Psoas muscle (tissue), 8 donors: ENCODE results near the gene NPPB. TPM values are rescaled to one million over a fixed set of nuclear protein-coding genes. Genes with fewer than 3 reads are reported as not detected.
A peak's percentile ranks its signal among the peaks of the same experiment; 100 is the strongest.

ENCODE experiments used
- ATAC-seq, 4 donors: fragments of 200-7000 bp; cut with Tn5 transposase; one replicate each; pipeline ENCODE4 v1.9.1; 2020; ENCODE audit warnings: moderate library complexity in 3 of 4, mild to moderate bottlenecking in 2 of 4
- DNase-seq, 2 donors: peaks; one replicate each; pipeline ENCODE4 v3.0.0-alpha.2; 2020
- H3K27ac ChIP-seq: fragments of 200-600 bp; one replicate; pipeline ENCODE4 v1.8.0; 2022
- H3K27me3 ChIP-seq, 3 donors: fragments of 200-600 bp in 1 of 3; one replicate each; pipeline versions ENCODE4 v1.6.1 to v1.8.0; 2013 to 2022; ENCODE audit warnings: low read length in 2 of 3, mild to moderate bottlenecking in 2 of 3, moderate library complexity in 1 of 3; ENCODE audit not compliant: insufficient read depth in 3 of 3
- H3K36me3 ChIP-seq, 2 donors: fragments of 200-600 bp in 1 of 2; one replicate each; pipeline versions ENCODE4 v1.6.1 to v1.8.0; 2013 to 2022; ENCODE audit warnings: low read depth in 1 of 2, mild to moderate bottlenecking in 1 of 2, moderate library complexity in 1 of 2; ENCODE audit not compliant: insufficient read depth in 1 of 2
- H3K4me1 ChIP-seq: fragments of 200-600 bp; one replicate; pipeline ENCODE4 v1.8.0; 2022
- H3K4me3 ChIP-seq: fragments of 200-600 bp; one replicate; pipeline ENCODE4 v1.8.0; 2022; ENCODE audit warnings: mild to moderate bottlenecking
- H3K9me3 ChIP-seq: fragments of 200-600 bp; one replicate; pipeline ENCODE4 v1.8.0; 2022
- CTCF ChIP-seq: fragments of 200-600 bp; IDR thresholded peaks from one replicate; pipeline ENCODE4 v1.8.0; 2022; ENCODE audit warnings: antibody characterized with exemption
- WGBS, 3 donors: extraction: QIAGEN DNeasy Blood & Tissue Kit; methylation state at CpG; one replicate each; pipeline versions ENCODE4 v1.1.6 to v1.1.7; 2013; 5-methylcytosine and 5-hydroxymethylcytosine counted together
- intact Hi-C, 2 donors: fragments of 100-400 bp; cut with DNase I; formaldehyde crosslinking; loops; one replicate each; pipeline versions ENCODE4 v1.11.0 to v1.14.2; 2022
- polyA plus RNA-seq, 3 donors: library from polyadenylated mRNA; stranded (reverse); fragments of 200-250 nt; gene quantifications; one replicate each; pipeline ENCODE4 v1.2.3, GENCODE V29; 2013
- total RNA-seq, 4 donors: library from RNA; stranded (reverse); fragmentation: NEBNext Ultra II Directional in 2 of 4; extraction: Animal tissue kit (Norgen Biotek cat#: 25700) in 2 of 4; gene quantifications; one replicate each; pipeline versions ENCODE4 v1.2.1 to v1.2.4, GENCODE V29; 2021 to 2023
- donor health status: healthy with polysubstance abuse.
- donor health status: DM: no; HTN: no; CAD: no; lungs with moderate emphysema.
- donor health status: Bipolar disorder and iron deficiency.
- donor health status: healthy.
- donor health status: DM: yes; HTN: yes; CAD: no.
- donor health status: DM: no; HTN: no; CAD: no.
- donor health status: DM: no; HTN: no; CAD: no.
- donor health status: DM: yes; HTN: yes; CAD: no.

NPPB gene
- total and polyA plus RNA-seq, 7 donors, result 0.37 to 1.6 (median 0.39) TPM; not detected in 4

GRCh38 chr1:11888206-11888876, 29.6 kb upstream of the NPPB start:
- H3K9me3 ChIP-seq, result no peaks in the 10 kb centered on the region
- peaks cover 20% of the 10 kb centered on the region for H3K4me1 ChIP-seq
- 71 to 82% (median 77%) methylated on average over 15 of the region's 15 CpGs for WGBS, 3 donors
- intact Hi-C loops, result no loop called here
- no peak overlapping the region for H3K4me3 ChIP-seq
- no peaks in the 10 kb centered on the region for H3K36me3 ChIP-seq
- DNase-seq (no peak), ATAC-seq (peak in 1 of 4 donors; percentile 25)
- no peak overlapping the region for H3K27ac ChIP-seq
- no peaks in the 10 kb centered on the region for H3K27me3 ChIP-seq
- no peak for TF ChIP-seq CTCF

- no peaks in the 10 kb centered on the region for H3K36me3 ChIP-seq
- H3K4me1 ChIP-seq, result peaks cover 20% of the 10 kb centered on the region
- 92 to 98% (median 93%) methylated on average over 7 of the region's 7 CpGs for WGBS, 3 donors
- H3K9me3 ChIP-seq, result no peaks in the 10 kb centered on the region
- no peak for ATAC-seq
- H3K4me3 ChIP-seq, result no peak overlapping the region
- no peak for DNase-seq
- no peaks in the 10 kb centered on the region for H3K27me3 ChIP-seq
- no peak for TF ChIP-seq CTCF
- intact Hi-C loops, result loop anchor here in 1 of 2 donors (2.0 kb wide), 1 partner anchor 19 kb away; no protein-coding TSS in a partner anchor
- no peak overlapping the region for H3K27ac ChIP-seq
Observed at GRCh38 chr1:11887666-11888007, 28.9 kb upstream of the NPPB start.

GRCh38 chr1:11886986-11887665, 28.4 kb upstream of the NPPB start:
- intact Hi-C loops, result loop anchor here in 1 of 2 donors (2.0 kb wide), 1 partner anchor 20 kb away; no protein-coding TSS in a partner anchor
- Histone ChIP-seq H3K9me3 (no peaks in the 10 kb centered on the region), H3K36me3 (no peaks in the 10 kb centered on the region), H3K4me1 (peaks cover 24% of the 10 kb centered on the region), H3K27ac (no peak overlapping the region), H3K4me3 (no peak overlapping the region), H3K27me3 (no peaks in the 10 kb centered on the region)
- ATAC-seq (peak in 3 of 4 donors; percentile 33 to 66 (median 61)), DNase-seq (peak; percentile 51 to 76)
- WGBS, 3 donors, result 27 to 46% (median 38%) methylated on average over 19 of the region's 19 CpGs
- TF ChIP-seq CTCF, result no peak

- intact Hi-C loops, result loop anchor here in 1 of 2 donors (2.0 kb wide), 1 partner anchor 21 kb away; no protein-coding TSS in a partner anchor
- Histone ChIP-seq H3K27me3 (no peaks in the 10 kb centered on the region), H3K27ac (peak overlapping the region; percentile 46), H3K4me3 (no peak overlapping the region), H3K4me1 (peaks cover 33% of the 10 kb centered on the region), H3K9me3 (no peaks in the 10 kb centered on the region), H3K36me3 (no peaks in the 10 kb centered on the region)
- TF ChIP-seq CTCF, result no peak
- DNase-seq (peak; percentile 59 to 90), ATAC-seq (peak; percentile 38 to 78 (median 66))
- WGBS, 3 donors, result 17 to 34% (median 22%) methylated on average over 6 of the region's 6 CpGs
Observed at GRCh38 chr1:11885916-11886315, 27.2 kb upstream of the NPPB start.
